Measurements from ENCODE around the gene GABRB3. TPM values are rescaled to one million over a fixed set of nuclear protein-coding genes. Genes with fewer than 3 reads are reported as not detected.

The GABRB3 gene
- polyA plus RNA-seq, 1 donor (not counting 4 experiments of a cell fraction or from before 2014, with no cell fraction given) = 0.81 TPM

- DNase-seq (ENCODE audit: low read depth, low spot score) (no peak), FAIRE-seq (no peak)
- dilution Hi-C loops (cut with MboI; ENCODE audit: extremely low pct_ligation_motif_present, low sequenced_read_pairs) = no loop called here
- no peaks in the 10 kb centered on the region for H3K36me3 ChIP-seq (ENCODE audit: control insufficient read depth in 2 of 2, extremely low read depth in 1 of 2, insufficient read depth in 2 of 2, low read length in 2 of 2)
- no peak overlapping the region for H3K27ac ChIP-seq (ENCODE audit: control insufficient read depth, insufficient read depth, low read length)
- H3K27me3 ChIP-seq (ENCODE audit: control insufficient read depth, extremely low read depth, insufficient read depth, low read length) = no peaks in the 10 kb centered on the region
- H3K4me1 ChIP-seq (ENCODE audit: control insufficient read depth, extremely low read depth, insufficient read depth, low read length) = no peaks in the 10 kb centered on the region
- H3K9me1 ChIP-seq (ENCODE audit: control insufficient read depth, extremely low read depth, insufficient read depth, low read length) = no peaks in the 10 kb centered on the region
- H4K20me1 ChIP-seq (ENCODE audit: control insufficient read depth, extremely low read depth, insufficient read depth, low read length) = no peaks in the 10 kb centered on the region
- TF ChIP-seq EZH2 (IDR thresholded peaks at IDR 0.05; ENCODE audit: low read length) (no peak), CTCF (optimal IDR thresholded peaks at IDR 0.05 in 1 of 3, IDR thresholded peaks at IDR 0.05 in 1 of 3, conservative IDR thresholded peaks at IDR 0.05 in 1 of 3; ENCODE audit: extremely low read depth in 1 of 3, insufficient read depth in 2 of 3, low read length in 3 of 3) (no peak)
- H3K4me3 ChIP-seq (ENCODE audit: control insufficient read depth in 2 of 3, extremely low read depth in 1 of 3, insufficient read depth in 2 of 3, low read depth in 1 of 3, low read length in 3 of 3) = no peak overlapping the region
- H3K4me2 ChIP-seq (ENCODE audit: control insufficient read depth, extremely low read depth, insufficient read depth, low read depth, low read length) = no peak overlapping the region
- H3K9me3 ChIP-seq (ENCODE audit: control insufficient read depth, low read depth, low read length) = no peaks in the 10 kb centered on the region
- H2AFZ ChIP-seq (ENCODE audit: control insufficient read depth, low read length) = no peak overlapping the region
- no peaks in the 10 kb centered on the region for H3K79me2 ChIP-seq (ENCODE audit: control insufficient read depth, insufficient read depth, low read length)
- no peak overlapping the region for H3K9ac ChIP-seq (ENCODE audit: control insufficient read depth, extremely low read depth, insufficient read depth, low read length)
Measured at GRCh38 chr15:26571346-26571745, 201.5 kb downstream of the GABRB3 start.

GRCh38 chr15:26565542-26565941, 207.3 kb downstream of the GABRB3 start:
- DNase-seq (ENCODE audit: low read depth, low spot score) (no peak), FAIRE-seq (no peak)
- no peak overlapping the region for H3K4me2 ChIP-seq (ENCODE audit: control insufficient read depth, extremely low read depth, insufficient read depth, low read depth, low read length)
- H3K27me3 ChIP-seq (ENCODE audit: control insufficient read depth, extremely low read depth, insufficient read depth, low read length) = no peaks in the 10 kb centered on the region
- peaks cover 2% of the 10 kb centered on the region for H3K9me3 ChIP-seq (ENCODE audit: control insufficient read depth, low read depth, low read length)
- no peak overlapping the region for H3K4me3 ChIP-seq (ENCODE audit: control insufficient read depth in 2 of 3, extremely low read depth in 1 of 3, insufficient read depth in 2 of 3, low read depth in 1 of 3, low read length in 3 of 3)
- no peaks in the 10 kb centered on the region for H3K36me3 ChIP-seq (ENCODE audit: control insufficient read depth in 2 of 2, extremely low read depth in 1 of 2, insufficient read depth in 2 of 2, low read length in 2 of 2)
- no peaks in the 10 kb centered on the region for H3K9me1 ChIP-seq (ENCODE audit: control insufficient read depth, extremely low read depth, insufficient read depth, low read length)
- no peak overlapping the region for H3K27ac ChIP-seq (ENCODE audit: control insufficient read depth, insufficient read depth, low read length)
- no peaks in the 10 kb centered on the region for H4K20me1 ChIP-seq (ENCODE audit: control insufficient read depth, extremely low read depth, insufficient read depth, low read length)
- H3K4me1 ChIP-seq (ENCODE audit: control insufficient read depth, extremely low read depth, insufficient read depth, low read length) = no peaks in the 10 kb centered on the region
- H3K79me2 ChIP-seq (ENCODE audit: control insufficient read depth, insufficient read depth, low read length) = no peaks in the 10 kb centered on the region
- H3K9ac ChIP-seq (ENCODE audit: control insufficient read depth, extremely low read depth, insufficient read depth, low read length) = no peak overlapping the region
- dilution Hi-C loops (cut with MboI; ENCODE audit: extremely low pct_ligation_motif_present, low sequenced_read_pairs) = no loop called here
- TF ChIP-seq EZH2 (IDR thresholded peaks at IDR 0.05; ENCODE audit: low read length) (no peak), CTCF (optimal IDR thresholded peaks at IDR 0.05 in 1 of 3, IDR thresholded peaks at IDR 0.05 in 1 of 3, conservative IDR thresholded peaks at IDR 0.05 in 1 of 3; ENCODE audit: extremely low read depth in 1 of 3, insufficient read depth in 2 of 3, low read length in 3 of 3) (no peak)
- no peak overlapping the region for H2AFZ ChIP-seq (ENCODE audit: control insufficient read depth, low read length)
